HG02970 (cell line): ENCODE results near the gene SLC44A5.
"Not testable (repeated sequence)": the region's sequence is repeated elsewhere in the genome, so short reads cannot be mapped to it uniquely, and the experiment has no call there.

ENCODE experiments used
- ATAC-seq: cut with Tn5 transposase; IDR thresholded peaks from one replicate; pipeline ENCODE4 v1.9.1; 2021; ENCODE audit warnings: mild to moderate bottlenecking, moderate library complexity, moderate number of reproducible peaks; ENCODE audit not compliant: unreplicated experiment, low FRiP score

SLC44A5 gene

GRCh38 chr1:75305061-75305460 is 305.9 kb downstream of the SLC44A5 start:
- no peak for ATAC-seq

GRCh38 chr1:75293270-75293669 is 317.6 kb downstream of the SLC44A5 start:
- no peak for ATAC-seq

DNA sequence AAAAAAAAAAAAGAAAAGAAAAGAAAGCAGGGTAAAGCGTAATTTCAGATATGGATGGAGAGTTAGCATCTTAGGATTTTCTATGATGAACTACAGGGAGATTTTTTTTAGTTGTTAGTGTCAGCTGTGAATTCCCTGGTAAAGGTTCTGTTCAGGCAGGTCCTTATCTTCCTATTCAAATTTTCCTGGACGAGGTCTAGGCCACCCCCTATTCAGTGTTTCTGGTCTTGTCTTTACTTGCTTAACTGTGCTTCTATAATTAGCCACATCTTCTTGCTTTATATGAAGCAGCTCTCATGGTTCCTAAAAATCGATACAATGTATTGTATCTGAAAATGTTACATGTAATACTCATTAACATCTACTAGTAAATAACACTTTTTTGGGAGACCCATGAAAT is 318.9 kb downstream of the SLC44A5 start:
- ATAC-seq: no peak

GRCh38 chr1:75276385-75276784 is 334.5 kb downstream of the SLC44A5 start:
- ATAC-seq: no peak

DNA sequence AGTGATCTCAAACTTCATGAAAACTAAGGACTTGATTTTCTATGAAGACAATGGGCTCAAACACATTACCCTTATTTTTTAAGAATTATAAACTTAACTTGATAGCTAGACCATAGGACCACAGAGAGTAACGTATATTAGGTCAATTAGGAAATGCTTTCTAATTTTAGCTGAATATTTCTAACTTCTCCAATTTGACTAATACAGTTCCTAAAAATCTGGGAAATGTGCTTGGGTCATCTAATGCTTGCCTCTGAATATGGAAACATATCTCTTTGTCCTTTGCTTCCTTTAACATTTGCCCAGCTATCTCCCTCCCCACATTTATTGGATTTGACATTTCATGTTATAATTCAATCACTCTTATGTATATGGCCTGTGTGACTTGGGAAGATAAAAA is 335.3 kb downstream of the SLC44A5 start:
- no peak for ATAC-seq

- no peak for ATAC-seq
These were observed 335.9 kb downstream of the SLC44A5 start for GRCh38 chr1:75274920-75275506.

GRCh38 chr1:75273110-75273509 is 337.8 kb downstream of the SLC44A5 start:
- ATAC-seq: no peak

- no peak for ATAC-seq
These were observed 345.1 kb downstream of the SLC44A5 start for GRCh38 chr1:75265792-75266191.

DNA sequence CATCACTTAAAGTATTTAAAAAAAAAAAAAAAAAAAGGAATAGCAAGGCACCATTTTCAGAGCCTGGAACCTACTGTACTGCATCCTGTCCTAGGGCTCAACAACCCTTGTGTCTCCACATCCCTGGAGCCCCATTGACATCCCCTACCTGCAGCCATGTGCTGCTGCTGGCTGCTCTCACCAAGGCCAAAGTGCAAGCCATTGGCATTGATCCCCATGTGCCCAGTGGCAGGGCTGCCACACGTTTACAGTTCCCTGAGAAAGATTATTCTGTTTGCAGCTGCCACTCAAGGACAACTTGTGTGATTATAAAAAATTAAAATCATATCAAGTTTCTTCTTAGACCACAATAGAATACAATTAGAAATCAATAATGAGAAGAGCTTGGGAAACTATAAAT is 346.8 kb downstream of the SLC44A5 start:
- no peak for ATAC-seq

DNA sequence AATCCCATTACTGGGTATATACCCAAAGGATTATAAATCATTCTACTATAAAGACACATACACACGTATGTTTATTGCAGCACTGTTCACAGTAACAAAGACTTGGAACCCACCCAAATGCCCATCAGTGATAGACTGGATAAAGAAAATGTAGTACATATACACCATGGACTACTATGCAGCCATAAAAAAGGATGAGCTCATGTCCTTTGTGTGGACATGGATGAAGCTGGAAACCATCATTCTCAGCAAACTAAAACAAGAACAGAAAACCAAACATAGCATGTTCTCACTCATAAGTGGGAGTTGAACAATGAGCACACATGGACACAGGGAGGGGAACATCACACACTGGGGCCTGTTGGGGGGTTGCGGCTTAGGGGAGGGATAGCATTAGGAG is 347.3 kb downstream of the SLC44A5 start:
- ATAC-seq: not testable (repeated sequence)

DNA sequence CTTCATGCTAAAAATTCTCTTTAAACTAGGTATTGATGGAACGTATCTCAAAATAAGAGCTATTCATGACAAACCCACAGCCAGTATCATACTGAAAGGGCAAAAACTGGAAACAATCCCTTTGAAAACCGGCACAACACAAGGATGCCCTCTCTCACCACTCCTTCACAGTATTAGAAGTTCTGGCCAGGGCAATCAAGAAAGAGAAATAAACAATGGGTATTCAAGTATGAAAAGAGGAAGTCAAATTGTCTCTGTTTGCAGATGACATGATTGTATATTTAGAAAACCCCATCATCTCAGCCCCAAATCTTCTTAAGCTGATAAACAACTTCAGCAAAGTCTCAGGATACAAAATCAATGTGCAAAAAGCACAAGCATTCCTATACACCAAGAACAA is 349.0 kb downstream of the SLC44A5 start:
- ATAC-seq: not testable (repeated sequence)

GRCh38 chr1:75258351-75258750 is 352.6 kb downstream of the SLC44A5 start:
- no peak for ATAC-seq

DNA sequence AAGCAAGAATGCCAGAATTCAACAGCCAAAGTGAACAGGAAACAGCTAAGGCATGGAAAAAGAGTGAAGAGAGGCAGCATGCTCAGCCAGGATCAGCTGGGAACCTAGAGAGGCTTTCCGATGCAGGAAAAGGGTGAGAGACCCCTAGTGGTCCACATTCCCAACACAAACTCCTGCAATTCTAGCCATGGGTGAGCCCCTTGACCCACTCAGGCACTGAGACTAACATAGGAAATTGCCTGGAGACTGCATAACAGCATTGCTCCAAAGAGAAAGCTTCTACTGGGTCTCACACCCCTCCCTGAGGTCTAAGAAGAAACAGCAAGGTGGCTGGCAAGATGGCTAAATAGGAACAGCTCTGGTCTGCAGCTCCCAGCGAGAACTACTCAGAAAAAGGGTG is 353.5 kb downstream of the SLC44A5 start:
- no peak for ATAC-seq

DNA sequence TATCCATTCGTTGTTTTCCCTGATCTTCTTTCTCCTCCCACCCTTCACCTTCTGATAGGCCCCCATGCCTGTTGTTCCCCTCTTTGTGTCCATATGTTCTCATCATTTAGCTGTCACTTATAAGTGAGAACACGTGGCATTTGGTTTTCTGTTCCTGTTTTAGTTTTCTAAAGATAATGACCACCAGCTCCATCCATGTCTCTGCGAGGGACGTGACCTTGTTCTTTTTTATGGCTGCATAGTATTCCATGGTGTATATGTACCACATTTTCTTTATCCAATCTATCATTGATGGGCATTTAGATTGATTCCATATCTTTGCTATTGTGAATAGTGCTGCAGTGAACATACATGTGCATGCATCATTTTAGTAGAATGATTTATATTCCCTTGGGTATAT is 360.8 kb downstream of the SLC44A5 start:
- ATAC-seq: not testable (repeated sequence)

DNA sequence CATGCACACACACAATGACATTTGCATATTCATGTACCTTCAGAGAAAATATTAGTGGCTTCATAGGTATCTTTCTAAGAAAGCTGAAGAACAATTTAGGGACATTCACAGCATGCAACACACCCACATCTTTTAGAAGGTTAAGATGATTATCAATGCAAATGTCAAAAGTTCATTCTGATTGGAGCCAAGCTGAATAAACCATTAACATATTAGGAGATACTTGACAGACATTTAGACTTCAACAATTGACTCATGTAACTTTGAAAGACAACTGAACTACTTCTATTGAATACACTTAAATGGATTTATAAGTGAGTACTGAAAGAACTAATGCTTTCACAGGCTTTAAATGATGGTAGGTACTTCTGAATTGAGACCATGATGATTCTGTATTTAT is 365.7 kb downstream of the SLC44A5 start:
- ATAC-seq: no peak

DNA sequence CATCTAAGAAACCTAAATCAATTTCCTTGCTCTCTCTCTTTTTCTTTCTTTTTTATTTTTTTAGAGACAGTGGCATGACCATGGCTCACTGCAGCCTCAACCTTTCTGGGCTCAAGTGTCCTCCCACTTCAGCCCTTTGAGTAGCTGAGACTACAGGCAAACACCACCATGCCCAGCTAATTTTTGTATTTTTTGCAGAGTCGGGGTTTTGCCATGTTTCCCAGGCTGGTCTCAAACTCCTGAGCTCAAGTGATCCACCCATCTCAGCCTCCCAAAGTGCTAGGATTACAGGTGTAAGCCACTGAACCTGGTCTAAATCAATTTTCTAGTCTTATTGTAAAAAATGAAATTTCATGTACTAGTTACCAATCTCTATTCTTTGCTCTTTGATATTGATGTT is 367.8 kb downstream of the SLC44A5 start:
- no peak for ATAC-seq

DNA sequence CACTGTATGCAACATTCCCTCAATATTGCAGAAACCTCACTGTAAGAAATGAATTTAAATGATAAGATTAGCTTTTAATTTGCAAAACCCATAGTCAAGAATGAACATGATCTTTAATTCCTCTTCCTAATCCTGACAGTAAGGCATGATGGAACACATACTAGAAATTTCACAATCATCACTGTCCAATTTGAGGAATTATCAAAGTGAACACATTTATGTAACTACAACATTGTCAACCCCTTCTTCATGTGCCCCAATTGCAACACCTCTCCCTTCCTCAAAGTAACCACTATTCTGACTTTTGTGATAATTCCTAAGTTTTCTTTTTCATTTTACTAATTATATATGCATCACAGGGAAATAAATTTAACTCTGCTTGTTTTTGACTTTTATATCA is 373.6 kb downstream of the SLC44A5 start:
- ATAC-seq: no peak

GRCh38 chr1:75234562-75234961 is 376.4 kb downstream of the SLC44A5 start:
- ATAC-seq: no peak

DNA sequence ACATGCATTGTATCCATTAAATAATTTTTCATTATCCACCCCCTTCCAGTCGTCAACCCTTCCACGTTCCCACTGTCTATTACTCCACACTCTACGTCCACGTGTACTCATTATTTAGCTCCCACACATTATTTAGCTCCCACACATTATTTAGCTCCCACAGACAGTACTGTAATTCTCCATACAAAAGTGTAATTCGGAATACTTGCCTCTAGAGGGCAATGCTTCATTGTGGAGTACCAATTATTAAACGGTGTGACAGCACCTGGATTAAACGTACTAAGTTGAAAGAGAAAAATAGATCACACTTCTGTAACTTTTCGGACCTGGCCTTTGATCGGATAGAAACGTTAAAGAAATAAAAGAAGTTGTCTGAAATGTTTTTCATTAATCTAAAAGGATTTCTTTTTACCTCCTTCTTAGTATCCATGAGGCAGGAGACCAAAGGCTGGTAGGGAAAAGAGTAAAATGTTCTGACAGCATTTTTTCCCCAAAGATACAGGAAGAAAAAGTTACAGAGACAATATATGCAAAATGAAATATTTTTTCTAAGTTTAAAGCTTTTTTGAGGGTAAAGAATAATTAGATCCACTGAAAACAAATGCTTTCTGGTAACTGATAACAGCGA is 377.5 kb downstream of the SLC44A5 start:
- ATAC-seq: peak; percentile 80

GRCh38 chr1:75220072-75220471 is 390.8 kb downstream of the SLC44A5 start:
- no peak for ATAC-seq

DNA sequence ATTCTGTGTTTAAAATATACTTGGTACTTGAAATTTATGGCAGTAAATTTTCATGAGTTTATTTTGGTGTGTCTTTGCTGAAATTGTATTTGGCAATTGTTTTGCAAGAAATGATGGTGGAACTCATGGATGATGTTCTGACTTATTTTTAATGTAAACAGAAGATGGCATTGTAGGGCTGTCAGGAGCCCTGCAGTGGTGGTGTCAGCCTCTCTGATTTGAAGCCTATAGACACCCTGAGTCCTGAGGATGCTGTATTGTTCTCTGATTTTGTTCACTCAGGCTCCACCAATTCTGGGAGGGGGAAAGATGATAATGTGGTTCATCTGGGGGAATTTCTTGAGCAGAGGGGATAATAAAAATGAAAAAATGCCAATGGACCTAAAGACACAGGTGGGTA is 396.9 kb downstream of the SLC44A5 start:
- no peak for ATAC-seq

DNA sequence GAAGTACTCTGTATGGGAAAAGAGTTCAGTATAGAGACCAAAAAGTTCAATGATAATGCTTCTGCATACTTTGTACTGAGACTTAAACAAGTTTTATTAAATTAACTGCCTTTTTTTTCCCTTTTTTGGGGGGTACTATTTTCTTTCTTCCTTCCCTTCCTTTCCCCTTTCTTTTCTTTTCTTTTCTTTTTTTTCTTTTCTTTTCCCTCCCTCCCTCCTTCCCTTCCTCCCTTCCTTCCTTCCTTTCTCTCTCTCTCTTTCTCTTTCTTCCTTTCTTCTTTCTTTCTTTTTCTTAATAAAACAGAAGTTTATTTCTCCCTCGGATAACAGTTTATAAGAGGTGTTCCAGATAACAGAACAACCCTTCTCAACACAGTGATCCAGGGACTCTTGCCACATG is 399.3 kb downstream of the SLC44A5 start:
- ATAC-seq: no peak

DNA sequence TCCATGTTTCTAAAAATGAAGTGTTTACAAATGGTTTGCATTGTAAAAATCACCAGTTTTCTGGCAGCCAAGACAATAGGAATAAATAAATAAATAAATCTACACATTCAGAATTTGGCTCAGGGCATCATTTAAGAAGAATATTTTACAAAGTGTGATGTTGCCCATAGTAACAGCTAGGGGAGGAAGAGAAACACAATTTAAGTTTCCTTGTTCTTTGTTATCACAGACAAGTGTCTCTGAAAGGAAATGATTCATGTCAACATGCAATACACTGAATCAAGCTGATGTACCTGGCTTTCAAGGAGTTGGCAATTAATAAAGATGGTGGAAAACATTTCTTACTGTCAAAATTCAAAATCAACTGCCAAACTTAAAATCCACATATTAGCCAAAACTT is 402.1 kb downstream of the SLC44A5 start:
- ATAC-seq: no peak
